Measurements from ENCODE around the gene EGFL8.

The EGFL8 gene

DNA sequence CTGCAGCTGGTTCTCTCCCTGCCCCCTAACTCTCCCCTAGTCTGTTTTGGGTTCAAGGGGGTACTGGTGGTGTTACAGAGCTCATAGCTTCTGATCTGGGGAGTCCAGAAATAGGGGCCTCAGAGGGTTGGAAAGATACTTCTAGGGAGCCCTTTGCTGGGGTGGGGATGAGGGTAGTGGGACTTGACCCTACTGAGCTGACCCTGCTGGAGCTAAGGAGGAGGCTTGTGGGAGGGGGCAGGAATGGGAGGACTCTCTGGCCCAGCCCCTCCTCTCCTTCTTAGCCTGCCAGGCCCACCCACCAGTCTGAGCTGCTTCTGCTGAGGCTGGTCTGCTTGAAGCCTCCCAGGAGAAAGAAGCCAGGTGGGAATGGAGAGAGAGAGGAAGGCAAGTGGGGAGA lies at the start of gene EGFL8:
TSS of gene EGFL8 (plus strand) at position 301 of the 400 bp plus-strand sequence. CDS start 1,571 bp downstream, outside the sequence.
- DNase-seq (ENCODE audit: low read depth) = no peak
- TF ChIP-seq, protein P1, sequence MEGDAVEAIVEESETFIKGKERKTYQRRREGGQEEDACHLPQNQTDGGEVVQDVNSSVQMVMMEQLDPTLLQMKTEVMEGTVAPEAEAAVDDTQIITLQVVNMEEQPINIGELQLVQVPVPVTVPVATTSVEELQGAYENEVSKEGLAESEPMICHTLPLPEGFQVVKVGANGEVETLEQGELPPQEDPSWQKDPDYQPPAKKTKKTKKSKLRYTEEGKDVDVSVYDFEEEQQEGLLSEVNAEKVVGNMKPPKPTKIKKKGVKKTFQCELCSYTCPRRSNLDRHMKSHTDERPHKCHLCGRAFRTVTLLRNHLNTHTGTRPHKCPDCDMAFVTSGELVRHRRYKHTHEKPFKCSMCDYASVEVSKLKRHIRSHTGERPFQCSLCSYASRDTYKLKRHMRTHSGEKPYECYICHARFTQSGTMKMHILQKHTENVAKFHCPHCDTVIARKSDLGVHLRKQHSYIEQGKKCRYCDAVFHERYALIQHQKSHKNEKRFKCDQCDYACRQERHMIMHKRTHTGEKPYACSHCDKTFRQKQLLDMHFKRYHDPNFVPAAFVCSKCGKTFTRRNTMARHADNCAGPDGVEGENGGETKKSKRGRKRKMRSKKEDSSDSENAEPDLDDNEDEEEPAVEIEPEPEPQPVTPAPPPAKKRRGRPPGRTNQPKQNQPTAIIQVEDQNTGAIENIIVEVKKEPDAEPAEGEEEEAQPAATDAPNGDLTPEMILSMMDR (IDR thresholded peaks at IDR 0.05; ENCODE audit: control insufficient read depth, insufficient read depth, low read depth, low read length, missing control alignments) = no peak
- no peak within 1 kb of the TSS for H3K4me3 ChIP-seq (ENCODE audit: control insufficient read depth, low read depth, low read length)

DNA sequence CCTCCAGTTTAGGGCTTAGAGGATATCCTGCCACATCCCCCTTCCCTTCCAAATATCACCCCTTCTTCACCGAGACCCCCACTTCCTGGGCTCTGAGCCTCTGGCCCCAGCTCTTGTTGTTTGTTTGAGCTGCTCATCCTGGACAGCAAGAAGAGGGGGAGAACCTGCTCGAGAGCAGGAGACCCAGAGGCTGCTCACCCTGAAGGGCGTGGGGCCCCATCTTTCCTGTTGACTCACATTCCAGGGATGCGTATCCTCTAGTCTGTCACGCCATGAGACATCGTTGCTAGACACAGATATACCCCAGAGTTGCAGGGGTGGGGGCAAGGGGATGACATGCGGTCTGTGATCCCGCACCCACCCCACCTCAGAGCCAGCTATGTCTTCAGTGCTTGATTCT lies 49.6 kb upstream of the EGFL8 start:
- TF ChIP-seq, protein P1 (IDR thresholded peaks at IDR 0.05; ENCODE audit: control insufficient read depth, insufficient read depth, low read depth, low read length, missing control alignments) = no peak
- H3K4me3 ChIP-seq (ENCODE audit: control insufficient read depth, low read depth, low read length) = no peak overlapping the region

DNA sequence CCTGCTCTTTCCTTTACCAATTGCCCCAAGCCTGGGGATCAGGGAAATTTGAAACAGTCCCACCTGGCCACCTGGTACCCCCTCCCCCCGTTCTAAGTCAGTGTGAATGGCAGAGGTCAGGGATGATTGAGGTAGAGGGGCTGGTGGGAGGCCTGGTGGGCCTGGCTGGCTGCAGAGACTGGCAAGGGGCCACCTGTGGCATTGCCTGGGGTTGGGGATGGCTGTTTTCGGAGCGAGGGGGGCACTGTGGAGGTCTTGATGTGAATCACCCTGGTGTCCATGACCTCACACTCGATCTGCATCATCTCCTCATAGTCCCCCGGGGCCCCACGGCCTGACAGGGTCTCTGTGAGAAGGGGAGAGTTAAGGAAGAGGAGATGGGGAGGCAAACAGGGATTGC lies 48.8 kb upstream of the EGFL8 start:
- TF ChIP-seq, protein P1 (IDR thresholded peaks at IDR 0.05; ENCODE audit: control insufficient read depth, insufficient read depth, low read depth, low read length, missing control alignments) = no peak
- DNase-seq (ENCODE audit: low read depth) = no peak
- no peak overlapping the region for H3K4me3 ChIP-seq (ENCODE audit: control insufficient read depth, low read depth, low read length)

More for the DNA sequence above, 49.6 kb upstream of the EGFL8 start:
- no peak for DNase-seq (ENCODE audit: low read depth)

DNA sequence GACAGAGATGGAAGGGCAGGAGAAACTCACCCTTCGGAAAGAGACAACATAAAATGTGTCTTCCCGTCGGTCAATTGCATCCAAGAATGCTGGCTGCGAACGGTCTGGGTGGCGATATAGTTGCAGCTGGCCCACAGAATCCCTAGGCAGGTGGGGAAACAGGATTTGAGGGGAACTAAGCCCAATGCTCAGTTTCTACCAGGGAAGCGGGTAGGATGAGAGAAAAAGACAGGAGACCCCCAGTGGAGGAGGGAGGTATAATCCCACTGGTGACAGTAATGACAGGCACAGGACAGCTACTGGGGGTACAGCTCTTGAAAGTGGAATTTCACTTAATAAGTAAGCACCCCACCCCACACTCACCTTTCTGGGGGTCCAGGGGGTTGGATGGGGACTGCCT lies 47.7 kb upstream of the EGFL8 start:
- no peak overlapping the region for H3K4me3 ChIP-seq (ENCODE audit: control insufficient read depth, low read depth, low read length)
- TF ChIP-seq, protein P1 (IDR thresholded peaks at IDR 0.05; ENCODE audit: control insufficient read depth, insufficient read depth, low read depth, low read length, missing control alignments) = peak; percentile 41
- no peak for DNase-seq (ENCODE audit: low read depth)

DNA sequence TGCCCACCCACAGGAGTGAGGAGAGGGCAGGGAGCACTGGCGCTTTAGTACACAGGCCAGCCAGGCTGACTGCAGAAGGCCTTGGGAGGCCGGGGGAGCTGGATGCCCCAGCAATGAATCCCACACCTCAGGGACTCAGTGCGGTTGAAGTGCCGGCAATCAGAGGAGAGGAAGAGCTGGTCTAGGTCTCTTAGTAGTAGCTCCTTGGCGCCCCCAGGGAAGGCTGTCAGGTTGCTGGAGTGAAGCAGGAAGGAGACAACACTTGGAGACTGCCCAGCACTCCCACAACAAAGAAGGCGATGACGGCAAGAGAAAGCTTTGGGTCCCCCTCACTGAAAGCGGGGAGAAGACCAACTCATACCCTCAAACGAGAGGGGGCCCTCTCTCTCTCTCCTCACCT lies 46.9 kb upstream of the EGFL8 start:
- DNase-seq (ENCODE audit: low read depth) = no peak
- TF ChIP-seq, protein P1 (IDR thresholded peaks at IDR 0.05; ENCODE audit: control insufficient read depth, insufficient read depth, low read depth, low read length, missing control alignments) = no peak
- no peak overlapping the region for H3K4me3 ChIP-seq (ENCODE audit: control insufficient read depth, low read depth, low read length)

DNA sequence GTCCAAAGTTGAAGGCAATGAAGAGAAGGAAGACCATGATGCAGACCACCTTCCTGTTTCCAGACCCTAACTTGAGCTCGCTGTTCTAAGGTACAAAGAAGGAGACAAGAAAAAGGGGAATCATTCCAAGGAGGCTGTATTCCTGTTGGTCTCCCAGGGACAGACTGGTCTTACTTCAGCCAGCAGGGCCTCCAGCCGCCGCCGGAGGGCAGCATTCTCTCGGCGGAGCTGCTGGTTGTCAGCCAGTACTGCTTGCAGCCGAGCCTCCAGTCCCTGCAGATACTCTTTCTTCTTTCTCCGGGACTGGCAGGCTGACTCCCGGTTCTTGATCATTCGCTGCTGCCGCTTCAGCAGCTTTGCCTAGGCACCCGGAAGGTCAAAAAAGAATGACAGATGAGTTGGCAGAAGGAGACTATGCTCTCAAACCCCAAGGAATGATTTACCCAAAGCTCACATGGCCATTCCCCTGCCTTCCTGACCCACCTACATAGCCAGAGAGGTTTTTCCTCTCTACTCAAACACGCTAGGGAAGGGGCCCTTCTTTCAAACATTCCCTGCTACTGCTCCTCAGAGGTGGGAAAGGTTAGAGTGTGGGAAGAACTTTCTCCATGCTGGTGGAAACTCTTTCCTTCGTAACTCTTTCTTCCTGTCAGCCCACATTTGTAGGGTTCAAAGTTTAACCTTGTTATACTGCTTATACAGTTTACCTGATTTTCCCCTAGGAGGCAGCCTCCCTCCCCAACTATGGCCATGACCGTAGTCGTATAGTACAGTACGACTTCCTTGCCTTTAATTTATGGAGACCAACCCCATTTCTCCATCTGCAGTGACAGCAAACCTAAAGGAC lies 45.4 kb upstream of the EGFL8 start:
- TF ChIP-seq, protein P1 (IDR thresholded peaks at IDR 0.05; ENCODE audit: control insufficient read depth, insufficient read depth, low read depth, low read length, missing control alignments) = peak; percentile 98
- no peak overlapping the region for H3K4me3 ChIP-seq (ENCODE audit: control insufficient read depth, low read depth, low read length)
- peak; percentile 45 for DNase-seq (ENCODE audit: low read depth)

Measured in AG09309 (cell line).